Trophoblast cell (in vitro differentiated cells and primary cell): ENCODE measurements around the gene ATP2B3.

ENCODE experiments used
- DNase-seq, 2 donors: peaks; one replicate each; pipeline ENCODE4 v3.0.0-alpha.2; 2016
- H2AFZ ChIP-seq: 2 replicates; pipeline ENCODE4 v1.6.1; 2013; ENCODE audit warnings: low read length, moderate library complexity, mild to moderate bottlenecking; ENCODE audit not compliant: insufficient read depth, poor library complexity
- H2AK5ac ChIP-seq: 2 replicates; pipeline ENCODE4 v1.6.1; 2013; ENCODE audit warnings: mild to moderate bottlenecking, low read length
- H2BK120ac ChIP-seq: 2 replicates; pipeline ENCODE4 v1.6.1; 2013; ENCODE audit warnings: low read length, mild to moderate bottlenecking, moderate library complexity; ENCODE audit not compliant: insufficient read depth, poor library complexity
- H2BK12ac ChIP-seq: 2 replicates; pipeline ENCODE4 v1.6.1; 2013; ENCODE audit warnings: mild to moderate bottlenecking, low read length, moderate library complexity
- H2BK5ac ChIP-seq: 2 replicates; pipeline ENCODE4 v1.6.1; 2013; ENCODE audit warnings: low read length, low read depth, moderate library complexity, mild to moderate bottlenecking; ENCODE audit not compliant: poor library complexity
- H3K14ac ChIP-seq: 2 replicates; pipeline ENCODE4 v1.6.1; 2013; ENCODE audit warnings: mild to moderate bottlenecking, low read length
- H3K18ac ChIP-seq: 2 replicates; pipeline ENCODE4 v1.6.1; 2013; ENCODE audit warnings: mild to moderate bottlenecking, low read length
- H3K23ac ChIP-seq: 2 replicates; pipeline ENCODE4 v1.6.1; 2013; ENCODE audit warnings: low read length
- H3K27ac ChIP-seq: 2 replicates; pipeline ENCODE4 v1.5.1; 2013; ENCODE audit warnings: low read depth, mild to moderate bottlenecking, inconsistent platforms, low read length, moderate library complexity
- H3K27me3 ChIP-seq: 2 replicates; pipeline ENCODE4 v1.6.1; 2013; ENCODE audit warnings: inconsistent platforms, mild to moderate bottlenecking, low read length, moderate library complexity; ENCODE audit not compliant: insufficient read depth
- H3K36me3 ChIP-seq, 2 experiments: 1 replicate in 1 of 2; 2 replicates in 1 of 2; pipeline ENCODE4 v1.6.1; 2013; ENCODE audit warnings: low read length in 2 of 2, mild to moderate bottlenecking in 2 of 2, moderate library complexity in 1 of 2; ENCODE audit not compliant: insufficient read depth in 2 of 2, control insufficient read depth in 1 of 2
- H3K4ac ChIP-seq: 2 replicates; pipeline ENCODE4 v1.6.1; 2013; ENCODE audit warnings: low read depth, mild to moderate bottlenecking, low read length, moderate library complexity
- H3K4me1 ChIP-seq, 2 experiments: 1 replicate in 1 of 2; 2 replicates in 1 of 2; pipeline ENCODE4 v1.6.1; 2013; ENCODE audit warnings: low read length in 2 of 2, mild to moderate bottlenecking in 2 of 2, moderate library complexity in 1 of 2; ENCODE audit not compliant: insufficient read depth in 2 of 2, control insufficient read depth in 1 of 2
- H3K4me2 ChIP-seq: 2 replicates; pipeline ENCODE4 v1.6.1; 2013; ENCODE audit warnings: inconsistent platforms, mild to moderate bottlenecking, low read length, moderate library complexity
- H3K4me3 ChIP-seq: 2 replicates; pipeline ENCODE4 v1.5.1; 2013; ENCODE audit warnings: mild to moderate bottlenecking, low read depth, low read length, inconsistent platforms
- H3K79me1 ChIP-seq: one replicate; pipeline ENCODE4 v1.6.1; 2013; ENCODE audit warnings: low read length
- H3K79me2 ChIP-seq: 2 replicates; pipeline ENCODE4 v1.6.1; 2013; ENCODE audit warnings: low read length, mild to moderate bottlenecking; ENCODE audit not compliant: control insufficient read depth, insufficient read depth, poor library complexity
- H3K9ac ChIP-seq: 2 replicates; pipeline ENCODE4 v1.6.1; 2013; ENCODE audit warnings: mild to moderate bottlenecking, low read length
- H3K9me3 ChIP-seq: 2 replicates; pipeline ENCODE4 v1.6.1; 2013; ENCODE audit warnings: low read depth, mild to moderate bottlenecking, control low read depth, inconsistent platforms, low read length; ENCODE audit not compliant: insufficient read depth
- H4K12ac ChIP-seq: 2 replicates; pipeline ENCODE4 v1.6.1; 2013; ENCODE audit warnings: low read depth, mild to moderate bottlenecking, low read length, moderate library complexity
- H4K8ac ChIP-seq: 2 replicates; pipeline ENCODE4 v1.6.1; 2013; ENCODE audit warnings: low read depth, mild to moderate bottlenecking, low read length, moderate library complexity
- H4K91ac ChIP-seq: one replicate; pipeline ENCODE4 v1.6.1; 2013; ENCODE audit warnings: low read depth, mild to moderate bottlenecking, low read length, moderate library complexity
- WGBS: extraction: QIAGEN DNeasy Blood & Tissue Kit; methylation state at CpG from one replicate; pipeline ENCODE4 v1.1.7; 2013; ENCODE audit warnings: missing lambda C conversion rate; ENCODE audit not compliant: insufficient read length, insufficient coverage; ENCODE audit errors: extremely low coverage; 5-methylcytosine and 5-hydroxymethylcytosine counted together

Gene ATP2B3

GRCh38 chrX:153560466-153560865 is 43.0 kb downstream of the ATP2B3 start:
- H4K12ac ChIP-seq: no peak overlapping the region
- peak; percentile 75 to 83 for DNase-seq
- H4K91ac ChIP-seq: no peak overlapping the region
- H3K36me3 ChIP-seq: no peaks in the 10 kb centered on the region
- no peak overlapping the region for H2AK5ac ChIP-seq
- H3K9ac ChIP-seq: no peak overlapping the region
- H3K4me3 ChIP-seq: no peak overlapping the region
- no peak overlapping the region for H2BK120ac ChIP-seq
- H3K4me2 ChIP-seq: no peak overlapping the region
- H3K4me1 ChIP-seq: peaks cover 0 to 2% of the 10 kb centered on the region in 2 experiments
- H4K8ac ChIP-seq: no peak overlapping the region
- H3K9me3 ChIP-seq: peaks cover 5% of the 10 kb centered on the region
- no CpG with 5 or more reads among the region's 22 CpGs for WGBS
- no peak overlapping the region for H3K23ac ChIP-seq
- H2AFZ ChIP-seq: no peak overlapping the region
- no peak overlapping the region for H3K4ac ChIP-seq
- H3K14ac ChIP-seq: no peak overlapping the region
- no peaks in the 10 kb centered on the region for H3K79me2 ChIP-seq
- no peak overlapping the region for H2BK5ac ChIP-seq
- H3K27ac ChIP-seq: no peak overlapping the region
- H3K27me3 ChIP-seq: no peaks in the 10 kb centered on the region
- H3K79me1 ChIP-seq: no peaks in the 10 kb centered on the region
- H2BK12ac ChIP-seq: no peak overlapping the region
- no peak overlapping the region for H3K18ac ChIP-seq

- Histone ChIP-seq H3K23ac (no peak overlapping the region), H2BK120ac (no peak overlapping the region), H3K4me3 (no peak overlapping the region), H3K4me1 (peaks cover 0 to 2% of the 10 kb centered on the region in 2 experiments), H4K8ac (no peak overlapping the region), H4K91ac (no peak overlapping the region), H3K79me1 (no peaks in the 10 kb centered on the region), H3K18ac (no peak overlapping the region), H4K12ac (no peak overlapping the region), H3K27ac (no peak overlapping the region), H2AK5ac (no peak overlapping the region), H2AFZ (no peak overlapping the region), H2BK12ac (no peak overlapping the region), H3K9me3 (peaks cover 5% of the 10 kb centered on the region), H3K9ac (no peak overlapping the region), H3K4ac (no peak overlapping the region), H3K79me2 (no peaks in the 10 kb centered on the region), H3K27me3 (no peaks in the 10 kb centered on the region), H2BK5ac (no peak overlapping the region), H3K4me2 (no peak overlapping the region), H3K14ac (no peak overlapping the region), H3K36me3 (no peaks in the 10 kb centered on the region)
- peak; percentile 84 to 85 for DNase-seq
- WGBS: no CpG with 5 or more reads among the region's 7 CpGs
These were observed 43.9 kb downstream of the ATP2B3 start for GRCh38 chrX:153561337-153561736.

GRCh38 chrX:153562546-153562945 is 45.1 kb downstream of the ATP2B3 start:
- Histone ChIP-seq H4K91ac (no peak overlapping the region), H3K4ac (no peak overlapping the region), H3K79me1 (no peaks in the 10 kb centered on the region), H3K23ac (no peak overlapping the region), H3K4me1 (peaks cover 0 to 2% of the 10 kb centered on the region in 2 experiments), H2AFZ (no peak overlapping the region), H3K4me2 (no peak overlapping the region), H4K12ac (no peak overlapping the region), H3K14ac (no peak overlapping the region), H2BK12ac (no peak overlapping the region), H3K36me3 (no peaks in the 10 kb centered on the region), H2AK5ac (no peak overlapping the region), H3K18ac (no peak overlapping the region), H3K9me3 (peaks cover 5% of the 10 kb centered on the region), H3K4me3 (no peak overlapping the region), H3K9ac (no peak overlapping the region), H2BK5ac (no peak overlapping the region), H2BK120ac (no peak overlapping the region), H3K79me2 (no peaks in the 10 kb centered on the region), H3K27ac (no peak overlapping the region), H3K27me3 (no peaks in the 10 kb centered on the region), H4K8ac (no peak overlapping the region)
- peak; percentile 6 to 16 for DNase-seq
- WGBS: no CpG with 5 or more reads among the region's 9 CpGs

GRCh38 chrX:153564047-153564606 is 46.7 kb downstream of the ATP2B3 start:
- Histone ChIP-seq H3K36me3 (no peaks in the 10 kb centered on the region), H3K4me2 (no peak overlapping the region), H3K9me3 (peaks cover 5% of the 10 kb centered on the region), H3K79me2 (no peaks in the 10 kb centered on the region), H2AFZ (no peak overlapping the region), H3K4ac (no peak overlapping the region), H3K9ac (no peak overlapping the region), H3K4me3 (no peak overlapping the region), H2BK12ac (no peak overlapping the region), H4K8ac (no peak overlapping the region), H3K18ac (no peak overlapping the region), H3K27me3 (no peaks in the 10 kb centered on the region), H3K23ac (no peak overlapping the region), H4K91ac (no peak overlapping the region), H2BK5ac (no peak overlapping the region), H3K14ac (no peak overlapping the region), H3K79me1 (no peaks in the 10 kb centered on the region), H3K4me1 (peaks cover 0 to 2% of the 10 kb centered on the region in 2 experiments), H4K12ac (no peak overlapping the region), H2BK120ac (no peak overlapping the region), H2AK5ac (no peak overlapping the region), H3K27ac (no peak overlapping the region)
- peak; percentile 59 to 83 for DNase-seq
- no CpG with 5 or more reads among the region's 14 CpGs for WGBS
